Epithelial cell of esophagus (primary cell): Measurements from ENCODE around the gene ARMC9.

Experiments
- DNase-seq: peaks from one replicate; pipeline ENCODE4 v3.0.0; 2010; ENCODE audit warnings: low read depth
- H3K4me3 ChIP-seq: 2 replicates; pipeline ENCODE4 v1.5.1; 2011; ENCODE audit warnings: mild to moderate bottlenecking, low read length, control low read depth
- CTCF ChIP-seq: IDR thresholded peaks from 2 replicates; pipeline ENCODE4 v1.5.1; 2011; ENCODE audit warnings: low read depth, mild to moderate bottlenecking, low read length, control low read depth, inconsistent platforms; ENCODE audit not compliant: insufficient read depth; ENCODE audit errors: missing control alignments

The ARMC9 gene

GRCh38 chr2:231360401-231360800 is 162.0 kb downstream of the ARMC9 start:
- H3K4me3 ChIP-seq, result no peak overlapping the region
- DNase-seq, result no peak
- TF ChIP-seq CTCF, result no peak

- no peak for TF ChIP-seq CTCF
These were observed 162.5 kb downstream of the ARMC9 start for GRCh38 chr2:231360881-231361371.

GRCh38 chr2:231361701-231362554 is 163.5 kb downstream of the ARMC9 start:
- H3K4me3 ChIP-seq, result no peak overlapping the region
- no peak for TF ChIP-seq CTCF
- DNase-seq, result no peak

More at GRCh38 chr2:231360881-231361371, 162.5 kb downstream of the ARMC9 start:
- H3K4me3 ChIP-seq, result no peak overlapping the region
- DNase-seq, result no peak

GRCh38 chr2:231362555-231363184 is 164.2 kb downstream of the ARMC9 start:
- no peak for TF ChIP-seq CTCF
- H3K4me3 ChIP-seq, result no peak overlapping the region
- DNase-seq, result no peak

GRCh38 chr2:231364061-231364460 is 165.6 kb downstream of the ARMC9 start:
- no peak overlapping the region for H3K4me3 ChIP-seq
- no peak for TF ChIP-seq CTCF
- DNase-seq, result no peak

- no peak overlapping the region for H3K4me3 ChIP-seq
- no peak for TF ChIP-seq CTCF
- peak; percentile 94 for DNase-seq
These were observed 166.8 kb downstream of the ARMC9 start for GRCh38 chr2:231364961-231365810.
